Activated naive CD8-positive, alpha-beta T cell treated with anti-CD3 and anti-CD28 coated beads for 36 hours (primary cell): ENCODE data around the gene KCNH8. TPM values are rescaled to one million over a fixed set of nuclear protein-coding genes. Genes with fewer than 3 reads are reported as not detected.

Experiments used
- DNase-seq: peaks from one replicate; pipeline ENCODE4 v3.0.0; 2021
- H3K27ac Mint-ChIP-seq: one replicate; pipeline ENCODE4 v1.8.0; 2022; ENCODE audit warnings: mild to moderate bottlenecking, moderate library complexity, mixed read lengths
- H3K27me3 Mint-ChIP-seq: one replicate; pipeline ENCODE4 v1.8.0; 2022; ENCODE audit warnings: mild to moderate bottlenecking, mixed read lengths
- H3K36me3 Mint-ChIP-seq: one replicate; pipeline ENCODE4 v1.8.0; 2021; ENCODE audit warnings: mild to moderate bottlenecking, mixed read lengths
- H3K4me1 Mint-ChIP-seq: one replicate; pipeline ENCODE4 v1.8.0; 2021; ENCODE audit warnings: mixed read lengths
- H3K4me3 Mint-ChIP-seq: one replicate; pipeline ENCODE4 v1.8.0; 2022; ENCODE audit warnings: mild to moderate bottlenecking, moderate library complexity, mixed read lengths
- H3K9me3 Mint-ChIP-seq: one replicate; pipeline ENCODE4 v1.8.0; 2022; ENCODE audit warnings: mixed read lengths
- total RNA-seq, 2 experiments: library from RNA; stranded (reverse); gene quantifications; one replicate each; pipeline ENCODE4 v1.2.3, GENCODE V29; 2021

Gene KCNH8
- total RNA-seq, 2 experiments from 2014 or later = 0.04 TPM; not detected in 1

DNA sequence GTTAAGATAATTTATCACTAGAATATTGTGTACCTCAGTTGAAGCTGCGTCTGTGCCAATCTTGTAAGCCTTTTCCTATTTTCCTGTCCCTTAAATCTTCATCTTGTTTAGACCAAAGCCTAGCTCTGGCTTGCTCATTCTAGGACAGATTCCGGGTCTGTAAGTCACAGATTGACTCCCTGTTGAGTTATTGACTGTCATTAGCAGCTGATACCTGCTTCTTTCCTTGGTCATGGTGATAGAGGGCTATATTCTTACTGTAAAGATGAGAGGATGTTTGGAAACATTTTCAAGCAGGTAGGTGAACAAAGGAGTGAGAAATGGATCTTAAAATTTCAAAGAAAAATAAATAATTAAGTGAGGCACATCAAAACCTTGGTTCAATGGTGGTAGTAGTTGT is 200.2 kb downstream of the KCNH8 start:
- Mint-ChIP-seq H3K4me3 (no peak overlapping the region), H3K27ac (no peak overlapping the region), H3K36me3 (no peaks in the 10 kb centered on the region), H3K27me3 (no peaks in the 10 kb centered on the region), H3K9me3 (no peaks in the 10 kb centered on the region), H3K4me1 (no peaks in the 10 kb centered on the region)
- no peak for DNase-seq

DNA sequence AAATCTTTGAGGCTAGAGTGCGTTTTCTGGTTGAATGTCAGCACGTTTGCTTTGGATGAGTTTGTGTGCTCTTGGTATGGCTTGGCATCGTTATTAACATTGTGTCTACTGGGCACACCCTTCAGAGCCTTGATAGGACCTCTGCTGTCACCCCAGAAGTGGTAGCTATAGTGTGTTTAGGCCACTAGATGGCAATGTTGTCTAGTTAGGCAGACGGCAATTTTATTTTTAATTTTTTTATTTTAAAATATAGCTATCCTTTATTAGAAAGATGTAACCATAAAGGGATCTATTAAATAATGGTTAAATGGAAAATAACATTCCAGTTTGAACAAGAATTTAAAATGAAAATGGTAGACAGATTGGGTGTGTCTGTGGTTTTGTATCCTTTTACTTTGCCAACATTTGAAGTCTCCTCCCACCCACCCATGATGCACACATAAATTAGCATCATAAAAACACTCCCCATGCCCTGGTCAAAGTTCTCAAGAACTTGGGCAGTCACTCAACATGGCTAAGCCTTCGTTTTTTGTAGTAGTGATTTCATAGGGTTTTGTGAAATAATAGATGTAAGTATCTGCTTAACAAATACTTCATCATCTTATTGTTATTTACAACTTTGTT is 200.7 kb downstream of the KCNH8 start:
- Mint-ChIP-seq H3K27ac (no peak overlapping the region), H3K4me1 (no peaks in the 10 kb centered on the region), H3K9me3 (no peaks in the 10 kb centered on the region), H3K4me3 (no peak overlapping the region), H3K36me3 (no peaks in the 10 kb centered on the region), H3K27me3 (no peaks in the 10 kb centered on the region)
- no peak for DNase-seq

DNA sequence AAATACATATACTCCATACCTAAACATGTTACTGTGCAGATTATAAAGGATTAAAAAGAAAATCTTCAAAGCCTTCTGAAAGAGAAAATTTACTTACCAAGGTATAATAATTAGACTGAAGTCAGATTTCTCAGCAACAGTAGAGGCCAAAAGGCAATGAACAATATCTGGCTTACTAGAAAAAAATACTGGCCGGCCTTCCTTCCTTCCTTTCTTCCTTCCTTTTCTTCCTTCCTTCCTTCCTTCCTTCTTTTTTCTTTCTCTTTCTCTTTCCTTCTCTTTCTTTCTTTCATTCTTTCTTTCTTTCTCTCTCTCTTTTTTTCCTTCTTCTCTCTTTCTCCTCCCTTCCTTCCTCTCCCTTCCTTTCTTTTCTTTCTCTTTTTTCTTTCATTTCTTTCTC is 209.6 kb downstream of the KCNH8 start:
- no peaks in the 10 kb centered on the region for H3K4me1 Mint-ChIP-seq
- H3K9me3 Mint-ChIP-seq = no peaks in the 10 kb centered on the region
- no peaks in the 10 kb centered on the region for H3K36me3 Mint-ChIP-seq
- H3K27me3 Mint-ChIP-seq = no peaks in the 10 kb centered on the region
- no peak for DNase-seq
- H3K27ac Mint-ChIP-seq = no peak overlapping the region
- H3K4me3 Mint-ChIP-seq = no peak overlapping the region

DNA sequence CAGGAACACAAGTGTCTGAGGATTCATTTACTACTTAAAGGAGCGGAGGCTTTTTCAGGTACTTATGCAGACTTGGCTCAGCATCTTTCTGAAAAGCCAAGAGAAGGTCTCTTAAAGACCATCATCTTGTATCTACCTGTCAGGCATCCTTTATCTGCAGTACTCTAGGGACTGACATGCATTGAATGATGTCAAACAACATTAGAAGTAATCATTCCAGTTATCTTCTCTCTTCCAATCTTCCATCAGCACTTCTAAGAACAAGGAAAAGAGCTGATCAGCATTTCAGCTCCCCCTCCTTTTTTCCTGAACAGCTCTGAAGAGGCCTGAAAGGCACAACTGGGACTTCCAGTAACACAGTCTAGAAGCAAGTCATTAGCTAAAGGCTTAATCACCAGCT is 214.8 kb downstream of the KCNH8 start:
- Mint-ChIP-seq H3K9me3 (no peaks in the 10 kb centered on the region), H3K27me3 (no peaks in the 10 kb centered on the region), H3K27ac (no peak overlapping the region), H3K4me3 (no peak overlapping the region), H3K36me3 (no peaks in the 10 kb centered on the region), H3K4me1 (no peaks in the 10 kb centered on the region)
- DNase-seq = no peak

DNA sequence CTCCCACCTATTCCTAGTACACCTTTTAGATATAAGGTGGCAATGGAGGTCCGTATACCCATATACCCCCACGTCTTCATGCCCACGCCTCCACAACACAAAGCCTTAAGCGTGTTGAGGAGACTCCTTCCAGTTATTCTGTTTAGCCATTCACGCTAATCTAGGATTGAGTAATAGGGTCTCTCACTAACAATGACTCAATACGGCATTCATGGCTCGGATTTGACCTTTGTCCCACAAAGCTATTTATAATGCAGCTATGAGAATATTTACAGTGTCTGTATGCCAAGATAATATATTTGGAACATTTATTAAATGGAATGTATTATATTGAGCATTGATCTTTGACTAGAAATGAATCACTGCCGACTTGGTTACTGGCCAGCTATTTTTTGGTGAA is 215.8 kb downstream of the KCNH8 start:
- DNase-seq = no peak
- Mint-ChIP-seq H3K36me3 (no peaks in the 10 kb centered on the region), H3K4me3 (no peak overlapping the region)

DNA sequence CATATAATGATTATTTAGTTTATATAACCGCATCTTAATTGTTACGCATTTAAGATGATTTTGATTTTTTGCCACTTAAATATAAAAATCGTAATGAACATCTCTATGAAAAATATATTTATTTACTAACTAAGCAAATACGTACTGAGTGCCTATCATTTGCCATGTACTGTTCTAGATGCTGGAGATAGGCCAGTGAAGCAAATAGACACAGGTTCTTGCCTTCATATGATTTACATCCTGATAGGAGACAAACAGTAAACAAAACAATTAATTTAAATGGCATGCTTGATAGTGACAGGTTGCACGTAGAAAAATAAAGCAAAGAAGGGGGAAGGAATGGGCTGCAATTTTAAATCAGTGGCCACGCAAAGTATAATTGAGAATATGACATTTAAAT is 217.2 kb downstream of the KCNH8 start:
- Mint-ChIP-seq H3K4me3 (no peak overlapping the region), H3K9me3 (no peaks in the 10 kb centered on the region), H3K36me3 (no peaks in the 10 kb centered on the region), H3K27ac (no peak overlapping the region), H3K27me3 (no peaks in the 10 kb centered on the region), H3K4me1 (no peaks in the 10 kb centered on the region)
- no peak for DNase-seq

More for the DNA sequence above, 215.8 kb downstream of the KCNH8 start:
- H3K4me1 Mint-ChIP-seq = no peaks in the 10 kb centered on the region
- no peaks in the 10 kb centered on the region for H3K9me3 Mint-ChIP-seq
- H3K27me3 Mint-ChIP-seq = no peaks in the 10 kb centered on the region
- no peak overlapping the region for H3K27ac Mint-ChIP-seq

DNA sequence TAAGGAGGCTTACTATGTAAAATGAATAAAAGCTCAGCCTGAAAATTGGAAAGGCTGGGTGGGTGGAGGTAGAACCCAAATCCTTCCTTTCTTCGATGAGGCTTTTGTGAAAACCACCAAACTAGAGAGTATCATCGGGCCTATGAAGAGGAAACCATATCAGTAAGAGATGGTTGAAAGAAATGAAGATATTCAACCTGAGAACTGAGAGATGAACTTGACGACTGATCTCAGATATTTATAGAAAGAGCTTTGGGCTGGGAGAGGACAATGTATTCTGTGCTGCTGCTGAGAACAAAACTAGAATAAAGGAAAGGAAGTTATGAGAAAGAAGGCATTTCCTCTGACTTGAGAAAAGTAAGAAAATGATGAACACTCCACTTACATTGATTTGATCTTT is 236.6 kb downstream of the KCNH8 start:
- Mint-ChIP-seq H3K9me3 (no peaks in the 10 kb centered on the region), H3K4me1 (no peaks in the 10 kb centered on the region), H3K27me3 (no peaks in the 10 kb centered on the region), H3K27ac (no peak overlapping the region), H3K36me3 (no peaks in the 10 kb centered on the region), H3K4me3 (no peak overlapping the region)
- DNase-seq = no peak

DNA sequence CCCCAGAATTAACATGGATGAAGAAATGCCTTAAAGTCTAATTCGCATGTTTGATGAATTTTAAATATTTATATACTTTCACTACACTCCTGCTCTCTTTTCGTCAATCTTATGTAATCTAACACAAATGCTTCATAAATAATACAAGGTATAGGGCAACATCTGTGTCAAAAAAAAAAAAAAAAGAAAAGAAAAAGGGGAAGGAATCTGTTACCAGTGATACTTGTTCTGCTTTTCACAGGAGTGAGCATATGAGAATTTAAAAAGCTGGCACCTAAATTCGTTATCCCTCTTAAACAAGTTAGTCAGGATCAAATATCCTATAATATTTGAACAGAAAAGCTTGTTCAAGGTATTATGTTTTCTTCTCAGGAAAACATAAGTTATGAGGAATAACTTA is 243.8 kb downstream of the KCNH8 start:
- Mint-ChIP-seq H3K4me1 (no peaks in the 10 kb centered on the region), H3K4me3 (no peak overlapping the region), H3K9me3 (no peaks in the 10 kb centered on the region), H3K36me3 (no peaks in the 10 kb centered on the region), H3K27ac (no peak overlapping the region), H3K27me3 (no peaks in the 10 kb centered on the region)
- no peak for DNase-seq

DNA sequence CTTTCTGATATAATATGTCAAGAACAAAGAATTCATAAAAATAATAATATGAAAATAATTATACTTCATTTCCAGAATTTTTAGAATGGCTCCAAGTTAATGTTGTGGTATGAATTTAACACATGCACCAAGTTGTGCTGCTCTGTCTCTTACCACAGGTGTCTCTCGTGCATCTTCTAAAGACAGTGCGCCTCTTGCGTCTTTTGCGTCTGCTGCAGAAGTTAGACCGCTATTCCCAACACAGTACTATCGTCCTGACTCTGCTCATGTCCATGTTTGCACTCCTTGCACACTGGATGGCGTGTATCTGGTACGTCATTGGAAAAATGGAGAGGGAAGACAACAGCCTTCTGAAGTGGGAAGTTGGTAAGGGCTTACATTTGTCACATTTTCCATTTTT is 246.6 kb downstream of the KCNH8 start:
- Mint-ChIP-seq H3K36me3 (no peaks in the 10 kb centered on the region), H3K27me3 (no peaks in the 10 kb centered on the region), H3K27ac (no peak overlapping the region), H3K4me1 (no peaks in the 10 kb centered on the region), H3K9me3 (no peaks in the 10 kb centered on the region), H3K4me3 (no peak overlapping the region)
- no peak for DNase-seq

DNA sequence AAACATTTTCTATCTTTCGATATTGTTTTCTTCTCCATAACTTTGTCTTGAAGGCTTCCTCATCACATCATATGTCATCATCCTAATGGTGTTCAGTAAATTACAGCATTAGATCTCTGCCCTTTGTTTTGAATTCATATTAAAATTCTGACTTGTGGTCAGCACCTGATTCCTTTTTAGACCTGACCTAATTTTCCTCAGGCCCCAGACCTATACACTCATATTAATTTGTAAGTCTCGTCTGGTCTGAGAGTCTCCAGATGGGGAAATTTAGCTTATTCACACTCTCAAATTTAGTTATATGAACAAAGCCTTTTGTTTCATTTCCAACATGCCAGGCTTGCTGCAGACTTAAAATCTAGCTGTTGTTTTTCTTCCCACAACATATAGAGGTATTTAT is 248.4 kb downstream of the KCNH8 start:
- no peaks in the 10 kb centered on the region for H3K36me3 Mint-ChIP-seq
- H3K27me3 Mint-ChIP-seq = no peaks in the 10 kb centered on the region
- H3K9me3 Mint-ChIP-seq = no peaks in the 10 kb centered on the region
- no peaks in the 10 kb centered on the region for H3K4me1 Mint-ChIP-seq
- DNase-seq = no peak
- H3K27ac Mint-ChIP-seq = no peak overlapping the region
- H3K4me3 Mint-ChIP-seq = no peak overlapping the region

DNA sequence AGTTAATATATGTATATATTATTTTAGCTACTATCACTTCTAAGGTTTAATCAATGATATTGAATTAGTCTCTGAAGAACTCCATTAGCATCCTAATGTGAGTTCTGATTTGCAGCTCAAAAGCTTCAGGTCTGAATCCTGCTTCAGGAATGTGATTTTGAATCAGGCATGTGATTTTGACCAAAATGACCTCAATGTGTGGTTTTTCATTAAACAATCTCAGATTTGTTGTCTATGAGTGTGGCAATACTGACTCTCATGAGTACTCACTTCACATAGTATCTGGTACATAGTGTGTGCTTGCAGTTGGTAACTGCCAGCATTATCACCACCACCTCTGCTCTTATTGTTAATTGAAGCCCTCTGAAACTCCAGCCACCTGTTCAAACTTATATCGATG is 251.0 kb downstream of the KCNH8 start:
- DNase-seq = no peak
- Mint-ChIP-seq H3K9me3 (no peaks in the 10 kb centered on the region), H3K36me3 (no peaks in the 10 kb centered on the region), H3K27me3 (no peaks in the 10 kb centered on the region), H3K27ac (no peak overlapping the region), H3K4me1 (no peaks in the 10 kb centered on the region), H3K4me3 (no peak overlapping the region)

DNA sequence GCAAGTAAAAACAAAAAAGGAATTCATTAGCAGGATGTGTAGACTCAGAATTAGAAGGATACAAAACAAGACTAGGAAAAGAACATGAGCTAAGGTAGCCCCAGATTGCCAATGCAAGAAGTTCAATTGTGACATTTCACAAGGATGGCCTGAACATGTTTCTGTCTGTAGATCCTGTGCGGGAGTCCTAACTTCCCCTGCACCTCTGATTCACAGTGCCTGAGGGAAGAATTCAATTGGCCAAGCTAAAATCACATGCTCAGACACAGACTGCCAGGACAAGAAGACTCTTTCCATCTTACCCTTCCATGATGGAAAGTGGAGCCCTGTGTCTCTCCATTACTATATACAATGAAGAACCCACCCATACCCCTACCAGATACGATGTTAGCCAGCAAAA is 251.5 kb downstream of the KCNH8 start:
- Mint-ChIP-seq H3K4me1 (no peaks in the 10 kb centered on the region), H3K27me3 (no peaks in the 10 kb centered on the region), H3K4me3 (no peak overlapping the region), H3K36me3 (no peaks in the 10 kb centered on the region), H3K27ac (no peak overlapping the region), H3K9me3 (no peaks in the 10 kb centered on the region)
- DNase-seq = no peak

DNA sequence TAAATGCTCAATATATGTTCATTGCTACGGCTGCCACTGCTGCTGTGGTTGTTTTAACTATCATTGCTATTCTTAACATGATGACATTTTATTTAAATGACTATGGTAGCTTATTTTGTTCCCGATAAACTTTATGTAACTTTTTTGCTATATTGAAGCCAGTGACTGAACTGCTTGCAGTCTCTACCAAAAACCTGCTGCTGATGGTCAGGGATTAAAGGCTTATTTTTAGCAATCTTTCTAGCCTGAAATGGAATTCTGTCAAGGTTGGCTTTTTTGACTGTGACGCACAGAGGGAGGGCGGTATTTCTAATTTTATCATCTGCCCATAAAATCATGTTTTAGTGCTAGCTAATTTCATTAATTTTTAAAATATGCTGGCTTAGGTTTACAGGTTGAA is 271.8 kb downstream of the KCNH8 start:
- no peak overlapping the region for H3K27ac Mint-ChIP-seq
- H3K4me1 Mint-ChIP-seq = no peaks in the 10 kb centered on the region
- no peak for DNase-seq
- H3K9me3 Mint-ChIP-seq = no peaks in the 10 kb centered on the region
- H3K27me3 Mint-ChIP-seq = no peaks in the 10 kb centered on the region
- no peak overlapping the region for H3K4me3 Mint-ChIP-seq
- no peaks in the 10 kb centered on the region for H3K36me3 Mint-ChIP-seq

DNA sequence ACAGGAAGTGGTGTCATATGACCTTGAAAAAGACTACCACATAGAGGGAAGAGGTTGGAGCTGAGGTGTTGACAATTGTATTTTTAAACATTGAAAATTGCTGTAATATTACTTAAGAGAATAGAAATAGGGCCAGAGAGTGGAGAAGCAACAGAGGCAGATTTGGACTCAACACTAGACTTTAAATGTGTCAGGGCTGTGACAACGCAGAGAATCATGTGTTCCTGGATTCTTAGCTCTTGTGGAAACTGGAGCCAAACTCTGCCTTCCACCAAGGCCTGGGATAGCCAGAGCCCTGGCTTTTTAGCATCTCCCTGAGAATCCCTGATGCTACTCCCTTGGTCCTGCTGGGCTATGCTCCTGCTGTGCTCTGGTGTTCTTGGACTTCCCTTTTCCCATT is 277.5 kb downstream of the KCNH8 start:
- no peak overlapping the region for H3K4me3 Mint-ChIP-seq
- H3K27me3 Mint-ChIP-seq = no peaks in the 10 kb centered on the region
- no peak overlapping the region for H3K27ac Mint-ChIP-seq
- no peak for DNase-seq
- peaks cover 2% of the 10 kb centered on the region for H3K9me3 Mint-ChIP-seq
- peaks cover 3% of the 10 kb centered on the region for H3K4me1 Mint-ChIP-seq
- no peaks in the 10 kb centered on the region for H3K36me3 Mint-ChIP-seq

DNA sequence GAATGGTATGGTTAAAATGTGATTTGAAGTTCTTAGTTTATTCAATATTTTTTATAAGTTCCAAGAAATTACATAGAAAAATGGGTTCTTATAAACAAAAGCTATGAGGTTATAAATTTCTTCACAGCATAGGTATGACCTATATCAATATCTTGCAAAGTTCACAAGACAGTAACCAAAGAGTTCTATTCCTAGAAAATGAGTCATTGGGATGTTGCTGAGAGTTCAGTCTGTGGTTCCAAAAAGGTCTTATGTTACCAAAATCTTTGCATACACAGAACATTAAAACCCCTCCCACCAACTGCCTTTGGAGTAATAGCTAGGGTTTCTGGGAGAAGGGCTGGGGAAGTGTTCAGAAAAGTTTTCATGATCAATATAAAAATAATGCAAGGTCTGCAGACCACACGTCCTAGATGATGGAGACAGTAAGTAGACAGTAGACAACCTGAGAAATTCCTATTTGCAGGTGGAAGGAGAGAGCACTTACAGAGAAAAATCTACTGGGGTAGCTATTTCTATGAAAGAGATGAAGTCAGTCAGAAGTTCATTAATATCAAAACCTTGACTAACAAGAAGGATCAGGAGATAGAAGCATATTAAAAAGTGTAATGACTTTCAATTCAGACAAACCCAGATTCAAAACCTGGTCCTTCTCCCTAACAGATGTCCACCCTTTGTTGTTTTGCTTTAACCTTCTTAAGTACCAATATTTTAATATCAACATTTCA is 279.3 kb downstream of the KCNH8 start:
- Mint-ChIP-seq H3K9me3 (peaks cover 3% of the 10 kb centered on the region), H3K27ac (no peak overlapping the region)

DNA sequence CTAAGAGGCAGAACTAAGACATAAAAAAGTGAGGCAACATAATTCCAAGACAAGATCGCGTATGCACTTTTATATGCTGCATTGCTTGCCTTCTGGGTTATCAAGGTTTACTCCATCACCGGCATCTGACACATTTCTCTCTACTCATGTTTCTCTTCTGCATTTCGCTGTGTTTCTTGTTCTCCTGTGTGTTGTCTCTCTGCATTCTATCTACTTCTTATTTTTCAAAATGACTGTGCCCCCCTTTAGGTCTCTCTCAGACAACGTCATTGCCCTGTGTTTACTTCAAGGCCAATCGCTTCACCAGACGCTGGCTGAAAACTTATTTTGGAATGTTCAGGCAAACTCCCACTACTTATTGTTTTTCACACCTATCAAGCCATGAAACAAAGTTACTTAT is 280.4 kb downstream of the KCNH8 start:
- H3K4me3 Mint-ChIP-seq = no peak overlapping the region
- no peak overlapping the region for H3K27ac Mint-ChIP-seq
- H3K27me3 Mint-ChIP-seq = no peaks in the 10 kb centered on the region
- DNase-seq = no peak
- H3K9me3 Mint-ChIP-seq = peaks cover 3% of the 10 kb centered on the region
- no peaks in the 10 kb centered on the region for H3K36me3 Mint-ChIP-seq
- H3K4me1 Mint-ChIP-seq = peaks cover 3% of the 10 kb centered on the region

More for the DNA sequence above, 279.3 kb downstream of the KCNH8 start:
- H3K4me1 Mint-ChIP-seq = peaks cover 3% of the 10 kb centered on the region
- no peak overlapping the region for H3K4me3 Mint-ChIP-seq
- no peak for DNase-seq
- no peaks in the 10 kb centered on the region for H3K36me3 Mint-ChIP-seq
- no peaks in the 10 kb centered on the region for H3K27me3 Mint-ChIP-seq
